GM12878 (cell line): ENCODE data around the gene ZNF592. TPM values are rescaled to one million over a fixed set of nuclear protein-coding genes. Genes with fewer than 3 reads are reported as not detected.

ENCODE experiments used
- ATAC-seq: fragments of 200-7000 bp; cut with Tn5 transposase; 3 replicates; pipeline ENCODE4 v1.9.1; 2020; ENCODE audit warnings: mild to moderate bottlenecking, moderate library complexity
- BruUV-seq: library from RNA; stranded (reverse); fragments of 400-500 nt; replicated peaks from 2 replicates; lab custom pipeline; 2021; lab: Mats Ljungman, UMichigan
- CTCF ChIA-PET: fragments of 300-600 bp; sonication (Branson Sonifier 250); formaldehyde crosslinking; extraction: SDS; loops from one replicate; lab custom pipeline; 2021; ENCODE audit warnings: inconsistent platforms; lab: Yijun Ruan, JAX
- POLR2A ChIA-PET: fragments of 350-600 bp; formaldehyde crosslinking; extraction: SDS; loops from one replicate; lab custom pipeline; 2021; ENCODE audit warnings: inconsistent platforms; lab: Charles Lee
- RAD21 ChIA-PET: fragments of 300-600 bp; sonication (Branson Sonifier 250); formaldehyde crosslinking; loops from one replicate; lab custom pipeline; 2023; ENCODE audit warnings: antibody characterized with exemption; ENCODE audit not compliant: unreplicated experiment; lab: Charles Lee
- SMC1A ChIA-PET: fragments of 300-600 bp; sonication (Branson Sonifier 250); formaldehyde crosslinking; loops from one replicate; lab custom pipeline; 2023; ENCODE audit not compliant: unreplicated experiment, uncharacterized antibody; lab: Charles Lee
- DNase-seq: peaks from one replicate; pipeline ENCODE4 v3.0.0-alpha.2; 2011; ENCODE audit warnings: low read depth, low spot score
- FAIRE-seq: peaks from 3 replicates; lab custom pipeline; 2011; peaks lifted over from hg19 to GRCh38; lab: Jason Lieb, UNC
- H2AFZ ChIP-seq: 2 replicates; pipeline ENCODE4 v1.6.0; 2011; ENCODE audit warnings: low read depth, low read length, control low read depth; ENCODE audit not compliant: control insufficient read depth
- H3K27ac ChIP-seq: 2 replicates; pipeline ENCODE4 v1.5.1; 2011; ENCODE audit warnings: control low read depth; ENCODE audit not compliant: control insufficient read depth, insufficient read depth
- H3K27me3 ChIP-seq, 2 experiments: replicated peaks in 1 of 2; 2 replicates each; pipeline versions ENCODE4 v1.6.0 to v1.6.1; 2011; ENCODE audit warnings: low read length in 1 of 2; ENCODE audit not compliant: control insufficient read depth in 2 of 2, insufficient read depth in 2 of 2
- H3K36me3 ChIP-seq, 2 experiments: 2 replicates each; pipeline ENCODE4 v1.5.1; 2011; ENCODE audit warnings: low read length in 1 of 2; ENCODE audit not compliant: control insufficient read depth in 2 of 2, insufficient read depth in 2 of 2
- H3K4me1 ChIP-seq: 2 replicates; pipeline ENCODE4 v1.6.1; 2011; ENCODE audit warnings: mild to moderate bottlenecking, low read length, moderate library complexity, mixed read lengths; ENCODE audit not compliant: control insufficient read depth, insufficient read depth
- H3K4me2 ChIP-seq: 2 replicates; pipeline ENCODE4 v1.6.0; 2011; ENCODE audit warnings: control low read depth; ENCODE audit not compliant: control insufficient read depth, insufficient read depth
- H3K4me3 ChIP-seq: fragments of 200-600 bp; sonication (generic); 2 replicates; pipeline ENCODE4 v1.5.1; 2016
- H3K79me2 ChIP-seq: 2 replicates; pipeline ENCODE4 v1.6.0; 2011; ENCODE audit warnings: low read length; ENCODE audit not compliant: control insufficient read depth, insufficient read depth
- H3K9ac ChIP-seq: 2 replicates; pipeline ENCODE4 v1.8.0; 2011; ENCODE audit warnings: low read length, control low read depth, mixed read lengths; ENCODE audit not compliant: control insufficient read depth, insufficient read depth
- H3K9me3 ChIP-seq: replicated peaks from 3 replicates; pipeline ENCODE4 v1.5.1; 2011; ENCODE audit warnings: mild to moderate bottlenecking, low read length; ENCODE audit not compliant: control insufficient read depth, insufficient read depth
- H4K20me1 ChIP-seq: 2 replicates; pipeline ENCODE4 v1.6.0; 2011; ENCODE audit not compliant: control insufficient read depth, insufficient read depth
- BMI1 ChIP-seq: fragments of 450-650 bp; IDR thresholded peaks from 2 replicates; pipeline ENCODE4 v1.6.1; 2016; ENCODE audit warnings: mild to moderate bottlenecking, moderate library complexity, borderline replicate concordance
- CBX3 ChIP-seq: fragments of 200-600 bp; sonication (generic); IDR thresholded peaks from 2 replicates; pipeline ENCODE4 v1.6.1; 2016; ENCODE audit warnings: low read depth, borderline replicate concordance
- ETV6 ChIP-seq, 2 experiments: fragments of 450-650 bp in 1 of 2; IDR thresholded peaks in 1 of 2; conservative IDR thresholded peaks in 1 of 2; 2 replicates each; pipeline ENCODE4 v1.6.1; 2014; ENCODE audit warnings: antibody characterized with exemption in 1 of 2, borderline replicate concordance in 1 of 2, low read depth in 1 of 2, mild to moderate bottlenecking in 1 of 2, moderate library complexity in 1 of 2
- EZH2 ChIP-seq: IDR thresholded peaks from 2 replicates; pipeline ENCODE4 v1.6.1; 2012; ENCODE audit warnings: low read depth, mild to moderate bottlenecking, control low read depth, inconsistent platforms, low read length, borderline replicate concordance; ENCODE audit not compliant: control insufficient read depth
- KAT2A ChIP-seq: conservative IDR thresholded peaks from 2 replicates; pipeline ENCODE4 v1.6.1; 2011; ENCODE audit warnings: low read depth, low read length; ENCODE audit not compliant: control insufficient read depth
- LARP7 ChIP-seq: fragments of 450-650 bp; IDR thresholded peaks from 2 replicates; pipeline ENCODE4 v1.6.1; 2017; ENCODE audit warnings: mild to moderate bottlenecking
- MYB ChIP-seq: fragments of 150-350 bp; IDR thresholded peaks from 2 replicates; pipeline ENCODE4 v1.6.1; 2014; ENCODE audit warnings: mild to moderate bottlenecking, low read depth, low read length, borderline replicate concordance
- NFXL1 ChIP-seq: fragments of 450-650 bp; IDR thresholded peaks from 2 replicates; pipeline ENCODE4 v1.6.1; 2017; ENCODE audit warnings: antibody characterized with exemption, mild to moderate bottlenecking, borderline replicate concordance
- NFYB ChIP-seq: IDR thresholded peaks from 2 replicates; pipeline ENCODE4 v1.6.1; 2011; ENCODE audit warnings: low read depth, mild to moderate bottlenecking, low read length, improper control_type of control experiment, moderate library complexity; ENCODE audit not compliant: insufficient read depth
- NR2C2 ChIP-seq: IDR thresholded peaks from 2 replicates; pipeline ENCODE4 v1.6.1; 2011; ENCODE audit warnings: borderline replicate concordance, low read depth; ENCODE audit not compliant: control insufficient read depth, insufficient read length
- PBX3 ChIP-seq: IDR thresholded peaks from 2 replicates; pipeline ENCODE4 v1.6.1; 2011; ENCODE audit warnings: mild to moderate bottlenecking, low read depth, low read length, moderate library complexity; ENCODE audit not compliant: insufficient replicate concordance
- POLR2A ChIP-seq: IDR thresholded peaks from 2 replicates; pipeline ENCODE4 v1.6.1; 2011; ENCODE audit warnings: low read depth, mild to moderate bottlenecking, low read length
- RAD51 ChIP-seq: fragments of 450-650 bp; IDR thresholded peaks from 2 replicates; pipeline ENCODE4 v1.6.1; 2016; ENCODE audit warnings: moderate library complexity, mild to moderate bottlenecking, inconsistent platforms
- RBBP5 ChIP-seq: fragments of 200-600 bp; sonication (generic); conservative IDR thresholded peaks from 2 replicates; pipeline ENCODE4 v1.6.1; 2016
- SKIL ChIP-seq: fragments of 450-650 bp; IDR thresholded peaks from 2 replicates; pipeline ENCODE4 v1.6.1; 2017; ENCODE audit warnings: mild to moderate bottlenecking, low read depth, inconsistent platforms; ENCODE audit not compliant: poor library complexity, severe bottlenecking
- SP1 ChIP-seq: IDR thresholded peaks from one replicate; pipeline ENCODE4 v1.6.1; 2011; ENCODE audit warnings: low read depth, low read length
- WRNIP1 ChIP-seq: IDR thresholded peaks from 2 replicates; pipeline ENCODE4 v1.6.1; 2011; ENCODE audit warnings: low read depth, low read length, improper control_type of control experiment, borderline replicate concordance
- YBX1 ChIP-seq: fragments of 450-650 bp; IDR thresholded peaks from 2 replicates; pipeline ENCODE4 v1.6.1; 2016; ENCODE audit warnings: antibody characterized with exemption
- WGBS: methylation state at CpG from one replicate; pipeline ENCODE4 v1.1.6; 2016; ENCODE audit warnings: low lambda C conversion rate; ENCODE audit not compliant: insufficient replicate concordance, insufficient coverage; ENCODE audit errors: missing lambda C conversion rate; 5-methylcytosine and 5-hydroxymethylcytosine counted together
- in situ Hi-C: fragments of 300-500 bp; cut with MboI; formaldehyde crosslinking; loops from 9 replicates; pipeline ENCODE4 v1.14.3; 2018; ENCODE audit warnings: mixed read lengths
- intact Hi-C: fragments of 100-400 bp; cut with micrococcal nuclease; formaldehyde crosslinking; loops from one replicate; pipeline ENCODE4 v1.14.2; 2022; ENCODE audit not compliant: unreplicated experiment
- polyA plus RNA-seq, 11 experiments: library from polyadenylated mRNA; depleted of rRNA in 4 of 11; unstranded in 6 of 11; stranded (reverse) in 5 of 11; fragments of >200 nt; fragmentation: Nextera tagmentation in 4 of 11; fragmentation: Illumina TruSeq in 1 of 11; extraction: Ambion mirVana in 4 of 11; extraction: Trizol in 1 of 11; gene quantifications; 1 replicate in 1 of 11; 2 replicates in 10 of 11; pipeline versions ENCODE4 v1.2.1 to v1.2.3, GENCODE V29; 2011 to 2016; ENCODE audit warnings: inconsistent platforms in 2 of 11, missing spikeins in 2 of 11, low read depth in 1 of 11
- total RNA-seq, 4 experiments: library from RNA; depleted of rRNA in 3 of 4; stranded (reverse); fragments of >200 nt in 3 of 4; fragmentation: Illumina TruSeq in 1 of 4; extraction: Trizol in 1 of 4; gene quantifications; 2 replicates each; pipeline versions ENCODE4 v1.2.1 to v1.2.3, GENCODE V29; 2013 to 2021

The ZNF592 gene
- total and polyA plus RNA-seq, 10 of the 15 experiments (the other 5 are each of a cell fraction or from before 2014, with no cell fraction given), result 0.95 to 23.7 (median 8.6) TPM

GRCh38 chr15:84766461-84767035 lies 18.2 kb downstream of the ZNF592 start:
- CTCF ChIA-PET, result no interaction called here
- no peak for DNase-seq
- TF ChIP-seq WRNIP1 (no peak), BMI1 (no peak), RBBP5 (no peak), PBX3 (no peak), NR2C2 (no peak), LARP7 (no peak), SKIL (no peak), SP1 (no peak), NFYB (no peak), EZH2 (no peak), MYB (no peak), ETV6 (conservative IDR thresholded peaks at IDR 0.05 in 1 of 2, IDR thresholded peaks at IDR 0.05 in 1 of 2; ENCODE audit: borderline replicate concordance in 1 of 2, low read depth in 1 of 2) (no peak), CBX3 (no peak), KAT2A (no peak), NFXL1 (no peak), RAD51 (no peak), YBX1 (no peak), POLR2A (no peak)
- TF ChIP-seq, all 136 proteins: peak for 0
- Histone ChIP-seq H3K36me3 (peaks cover 7 to 14% of the 10 kb centered on the region in 2 experiments), H3K9ac (no peak overlapping the region), H2AFZ (no peak overlapping the region), H3K9me3 (no peaks in the 10 kb centered on the region), H3K27me3 (no peaks in the 10 kb centered on the region), H3K79me2 (peaks cover 30% of the 10 kb centered on the region), H3K4me2 (no peak overlapping the region), H4K20me1 (no peaks in the 10 kb centered on the region), H3K27ac (no peak overlapping the region), H3K4me3 (no peak overlapping the region), H3K4me1 (no peaks in the 10 kb centered on the region; the same call in none of the 2 replicates)
- in situ Hi-C loops (no loop called here), intact Hi-C loops (no loop called here)
- BruUV-seq, result no TSS peak
- no peak for ATAC-seq
- FAIRE-seq, result no peak
- WGBS, result 86% methylated on average over 5 of the region's 6 CpGs
- ChIA-PET RAD21 (no interaction called here), POLR2A (interaction anchor here (0.7 kb wide), 2 partner anchors 52 to 363 kb away, joined by 3 to 4 read pairs; no protein-coding TSS in a partner anchor), SMC1A (interaction anchor here (0.8 to 1.2 kb wide), 3 partner anchors 22 to 23 kb away, joined by 3 to 5 read pairs (median 4); no protein-coding TSS in a partner anchor)
